ENCODE measurements around the gene PNPLA2. TPM values are rescaled to one million over a fixed set of nuclear protein-coding genes. Genes with fewer than 3 reads are reported as not detected.

The PNPLA2 gene
- total RNA-seq, 1 donor from 2014 or later, result 2.6 TPM

- H3K4me1 ChIP-seq, result peaks cover 3% of the 10 kb centered on the region
- no peak for DNase-seq (ENCODE audit: low spot score)
- H3K9me3 ChIP-seq (ENCODE audit: low read depth), result no peaks in the 10 kb centered on the region
- no peak overlapping the region for H3K27ac Mint-ChIP-seq
- peaks cover 2% of the 10 kb centered on the region for H3K4me1 Mint-ChIP-seq
- no peak for TF ChIP-seq EZH2phosphoT487 (IDR thresholded peaks at IDR 0.05)
- no peak for TF ChIP-seq EZH2 (IDR thresholded peaks at IDR 0.05)
- no peak for TF ChIP-seq CTCF (IDR thresholded peaks at IDR 0.05)
- no peak overlapping the region for H3K4me2 ChIP-seq
- H4K20me1 ChIP-seq (ENCODE audit: low read depth), result peaks cover 19% of the 10 kb centered on the region
- H2AFZ ChIP-seq (replicated peaks), result no peak overlapping the region
- peaks cover 3% of the 10 kb centered on the region for H3F3A ChIP-seq (ENCODE audit: low read depth)
- H3K27me3 Mint-ChIP-seq (ENCODE audit: insufficient read depth, low read depth), result peaks cover 2% of the 10 kb centered on the region
- no peaks in the 10 kb centered on the region for H3K36me3 Mint-ChIP-seq
- H3K27me3 ChIP-seq, result no peaks in the 10 kb centered on the region
- no peak overlapping the region for H3K4me3 Mint-ChIP-seq
- no peak overlapping the region for H3K4me3 ChIP-seq
- no peaks in the 10 kb centered on the region for H3K36me3 ChIP-seq
- no peak overlapping the region for H3K27ac ChIP-seq
- no peak overlapping the region for H3K9ac ChIP-seq
- no peaks in the 10 kb centered on the region for H3K79me2 ChIP-seq (ENCODE audit: low read depth)
- no peaks in the 10 kb centered on the region for H3K9me3 Mint-ChIP-seq
Measured at GRCh38 chr11:868394-868793, 49.7 kb downstream of the PNPLA2 start.

- no peaks in the 10 kb centered on the region for H3K9me3 ChIP-seq (ENCODE audit: low read depth)
- no peak overlapping the region for H3K4me2 ChIP-seq
- no peak overlapping the region for H3K4me3 ChIP-seq
- DNase-seq (ENCODE audit: low spot score), result no peak
- no peak for TF ChIP-seq EZH2 (IDR thresholded peaks at IDR 0.05)
- TF ChIP-seq CTCF (IDR thresholded peaks at IDR 0.05), result no peak
- TF ChIP-seq EZH2phosphoT487 (IDR thresholded peaks at IDR 0.05), result no peak
- Mint-ChIP-seq H3K9me3 (no peaks in the 10 kb centered on the region), H3K4me1 (peaks cover 2% of the 10 kb centered on the region), H3K27me3 (ENCODE audit: insufficient read depth, low read depth) (peaks cover 4% of the 10 kb centered on the region), H3K4me3 (no peak overlapping the region), H3K27ac (no peak overlapping the region), H3K36me3 (peaks cover 2% of the 10 kb centered on the region)
- H3F3A ChIP-seq (ENCODE audit: low read depth), result peaks cover 3% of the 10 kb centered on the region
- H3K4me1 ChIP-seq, result no peaks in the 10 kb centered on the region
- no peak overlapping the region for H3K27ac ChIP-seq
- no peaks in the 10 kb centered on the region for H3K36me3 ChIP-seq
- H3K9ac ChIP-seq, result no peak overlapping the region
- no peaks in the 10 kb centered on the region for H3K27me3 ChIP-seq
- no peak overlapping the region for H2AFZ ChIP-seq (replicated peaks)
- H3K79me2 ChIP-seq (ENCODE audit: low read depth), result no peaks in the 10 kb centered on the region
- peaks cover 19% of the 10 kb centered on the region for H4K20me1 ChIP-seq (ENCODE audit: low read depth)
Measured at GRCh38 chr11:868802-869201, 50.1 kb downstream of the PNPLA2 start.

GRCh38 chr11:869399-870126 is 50.8 kb downstream of the PNPLA2 start:
- Histone ChIP-seq H2AFZ (replicated peaks) (no peak overlapping the region), H3K79me2 (ENCODE audit: low read depth) (no peaks in the 10 kb centered on the region), H4K20me1 (ENCODE audit: low read depth) (peaks cover 19% of the 10 kb centered on the region), H3K36me3 (no peaks in the 10 kb centered on the region), H3K27ac (no peak overlapping the region), H3K4me1 (no peaks in the 10 kb centered on the region), H3K4me2 (no peak overlapping the region), H3F3A (ENCODE audit: low read depth) (peaks cover 3% of the 10 kb centered on the region), H3K27me3 (no peaks in the 10 kb centered on the region), H3K4me3 (no peak overlapping the region), H3K9me3 (ENCODE audit: low read depth) (no peaks in the 10 kb centered on the region), H3K9ac (no peak overlapping the region)
- Mint-ChIP-seq H3K36me3 (peaks cover 3% of the 10 kb centered on the region), H3K27me3 (ENCODE audit: insufficient read depth, low read depth) (peaks cover 4% of the 10 kb centered on the region), H3K4me3 (no peak overlapping the region), H3K4me1 (peaks cover 2% of the 10 kb centered on the region), H3K9me3 (no peaks in the 10 kb centered on the region), H3K27ac (no peak overlapping the region)
- TF ChIP-seq EZH2phosphoT487 (IDR thresholded peaks at IDR 0.05), result no peak
- TF ChIP-seq CTCF (IDR thresholded peaks at IDR 0.05), result no peak
- TF ChIP-seq EZH2 (IDR thresholded peaks at IDR 0.05), result no peak
- no peak for DNase-seq (ENCODE audit: low spot score)
